Body of pancreas (tissue), 4 donors: ENCODE results near the gene CLDN19. TPM values are rescaled to one million over a fixed set of nuclear protein-coding genes. Genes with fewer than 3 reads are reported as not detected.

Experiments used
- ATAC-seq: fragments of 150-250 bp; one replicate; pipeline ENCODE4 v1.9.1; 2016
- DNase-seq, 4 donors: peaks; one replicate each; pipeline ENCODE4 v3.0.0-alpha.2; 2019
- H3K27ac ChIP-seq, 4 donors: fragments of 200-600 bp; sonication (generic); 1 replicate in 3 of 4; 2 replicates in 1 of 4; pipeline versions ENCODE4 v1.5.1 to v1.6.1; 2016 to 2019; ENCODE audit warnings: mild to moderate bottlenecking in 1 of 4, mixed read lengths in 1 of 4, moderate library complexity in 1 of 4
- H3K27me3 ChIP-seq, 2 donors: fragments of 200-600 bp; sonication (generic); one replicate each; pipeline ENCODE4 v1.6.0; 2016; ENCODE audit warnings: mild to moderate bottlenecking in 1 of 2
- H3K36me3 ChIP-seq, 2 donors: fragments of 200-600 bp; sonication (generic); replicated peaks in 1 of 2; 2 replicates each; pipeline ENCODE4 v1.5.1; 2016; ENCODE audit warnings: low read depth in 2 of 2; ENCODE audit not compliant: insufficient read depth in 1 of 2
- H3K4me1 ChIP-seq: fragments of 200-600 bp; sonication (generic); one replicate; pipeline ENCODE4 v1.6.0; 2016
- H3K4me3 ChIP-seq, 2 donors: fragments of 200-600 bp; sonication (generic); 1 replicate in 1 of 2; 2 replicates in 1 of 2; pipeline ENCODE4 v1.5.1; 2016 to 2019
- H3K9me3 ChIP-seq, 3 donors: fragments of 200-600 bp; sonication (generic); 1 replicate in 2 of 3; 2 replicates in 1 of 3; pipeline ENCODE4 v1.5.1; 2016
- CTCF ChIP-seq, 7 experiments: fragments of 450-650 bp in 4 of 7; fragments of 200-600 bp in 3 of 7; sonication (generic) in 3 of 7; IDR thresholded peaks; one replicate each; pipeline ENCODE4 v1.5.1; 2016 to 2019; ENCODE audit warnings: antibody characterized with exemption in 7 of 7
- POLR2A ChIP-seq, 3 donors: fragments of 450-650 bp; IDR thresholded peaks; one replicate each; pipeline ENCODE4 v1.6.1; 2016; ENCODE audit warnings: antibody characterized with exemption in 3 of 3, mild to moderate bottlenecking in 2 of 3
- WGBS, 2 donors: methylation state at CpG; one replicate each; pipeline ENCODE4 v1.1.5; 2017; 5-methylcytosine and 5-hydroxymethylcytosine counted together
- intact Hi-C: fragments of 100-400 bp; cut with DNase I; formaldehyde crosslinking; loops from one replicate; pipeline ENCODE4 v1.15.1; 2023
- total RNA-seq, 2 donors: library from RNA; depleted of rRNA; stranded (reverse); fragments of >200 nt; gene quantifications; one replicate each; pipeline ENCODE4 v1.1.0, GENCODE V29; 2016

Gene CLDN19
- total RNA-seq, 2 donors from 2014 or later, result not detected

- no peak overlapping the region for H3K27ac ChIP-seq
Observed at GRCh38 chr1:42742141-42742540, 2.1 kb upstream of the CLDN19 start.

GRCh38 chr1:42741706-42742105 is 1.7 kb upstream of the CLDN19 start:
- Histone ChIP-seq H3K27me3 (no peaks in the 10 kb centered on the region), H3K36me3 (no peaks in the 10 kb centered on the region), H3K27ac (no peak overlapping the region), H3K4me1 (no peaks in the 10 kb centered on the region), H3K9me3 (no peaks in the 10 kb centered on the region), H3K4me3 (no peak overlapping the region)
- TF ChIP-seq POLR2A (IDR thresholded peaks at IDR 0.05) (no peak), CTCF (IDR thresholded peaks at IDR 0.05) (no peak)
- intact Hi-C loops, result loop anchor here (10.0 kb wide), 2 partner anchors 167 to 597 kb away; no protein-coding TSS in a partner anchor
- DNase-seq (no peak), ATAC-seq (no peak)
- WGBS, 2 donors, result 84 to 90% methylated on average over 2 to 3 of the region's 4 CpGs

More at GRCh38 chr1:42742141-42742540, 2.1 kb upstream of the CLDN19 start:
- no peak overlapping the region for H3K4me3 ChIP-seq
- DNase-seq (no peak), ATAC-seq (no peak)
- H3K4me1 ChIP-seq, result no peaks in the 10 kb centered on the region
- intact Hi-C loops, result loop anchor here (10.0 kb wide), 2 partner anchors 167 to 597 kb away; no protein-coding TSS in a partner anchor
- WGBS, 2 donors, result 88 to 90% methylated on average over 8 of the region's 8 CpGs
- TF ChIP-seq CTCF (IDR thresholded peaks at IDR 0.05) (no peak), POLR2A (IDR thresholded peaks at IDR 0.05) (no peak)
- H3K9me3 ChIP-seq, result no peaks in the 10 kb centered on the region
- H3K27me3 ChIP-seq, result no peaks in the 10 kb centered on the region
- H3K36me3 ChIP-seq, result peaks cover 0 to 2% of the 10 kb centered on the region in 2 donors

DNA sequence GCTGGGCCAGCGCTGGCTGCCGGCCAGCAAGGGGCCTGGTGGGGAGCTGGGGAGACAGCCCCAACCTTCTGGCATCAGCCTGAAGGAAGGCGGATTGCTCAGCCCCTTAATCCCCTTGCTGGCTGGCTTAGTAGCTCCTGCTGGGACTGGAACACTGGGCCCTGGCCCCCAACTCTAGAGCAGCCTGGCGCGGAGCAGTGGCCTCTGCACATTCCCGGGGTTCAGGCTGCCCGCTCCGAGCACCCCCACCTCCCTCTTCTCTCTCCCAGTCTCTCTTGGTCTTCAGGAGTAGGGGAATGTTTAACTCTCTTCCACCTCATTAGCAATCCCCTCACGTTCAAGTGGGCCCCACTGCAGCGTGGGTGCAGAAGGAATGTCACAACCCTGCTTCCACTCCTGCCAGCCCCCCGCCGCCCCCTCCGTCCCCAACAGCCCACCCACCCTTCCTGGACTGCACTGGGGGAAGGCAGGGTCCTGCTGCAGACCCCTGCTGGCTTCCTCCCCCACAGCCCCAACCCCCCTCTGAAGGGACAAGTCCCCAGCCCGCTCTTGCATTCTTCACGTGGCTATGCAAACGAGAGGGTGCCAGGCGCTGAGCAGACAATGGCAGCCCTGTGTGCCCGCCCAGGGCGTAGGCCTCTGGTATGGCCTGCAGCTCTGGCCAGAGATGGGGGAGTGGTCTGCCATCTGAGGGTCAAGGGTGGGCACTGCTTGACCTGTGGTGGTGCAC is 980 bp upstream of the CLDN19 start:
- DNase-seq (no peak), ATAC-seq (no peak)
- intact Hi-C loops, result loop anchor here (10.0 kb wide), 2 partner anchors 166 to 596 kb away; no protein-coding TSS in a partner anchor
- Histone ChIP-seq H3K27me3 (no peaks in the 10 kb centered on the region), H3K4me3 (no peak overlapping the region), H3K27ac (no peak overlapping the region), H3K9me3 (no peaks in the 10 kb centered on the region), H3K4me1 (no peaks in the 10 kb centered on the region), H3K36me3 (no peaks in the 10 kb centered on the region)
- TF ChIP-seq POLR2A (IDR thresholded peaks at IDR 0.05) (no peak), CTCF (IDR thresholded peaks at IDR 0.05) (no peak)
- 70 to 74% methylated on average over 16 to 19 of the region's 19 CpGs for WGBS, 2 donors

- H3K36me3 ChIP-seq, result no peaks in the 10 kb centered on the region
- no peak for DNase-seq
- no peaks in the 10 kb centered on the region for H3K9me3 ChIP-seq
- intact Hi-C loops, result no loop called here
- H3K27me3 ChIP-seq, result no peaks in the 10 kb centered on the region
- no peaks in the 10 kb centered on the region for H3K4me1 ChIP-seq
- no peak overlapping the region for H3K27ac ChIP-seq
- 88 to 100% methylated on average over 1 to 8 of the region's 8 CpGs for WGBS, 2 donors
- H3K4me3 ChIP-seq, result no peak overlapping the region
- no peak for TF ChIP-seq CTCF (IDR thresholded peaks at IDR 0.05)
- no peak for TF ChIP-seq POLR2A (IDR thresholded peaks at IDR 0.05)
- ATAC-seq, result no peak
Observed at GRCh38 chr1:42738678-42739226, 1.3 kb downstream of the CLDN19 start.
